HepG2 (cell line): Measurements from ENCODE around the gene CDK11B. TPM values are rescaled to one million over a fixed set of nuclear protein-coding genes. Genes with fewer than 3 reads are reported as not detected.
"Not testable (repeated sequence)": the region's sequence is repeated elsewhere in the genome, so short reads cannot be mapped to it uniquely, and the experiment has no call there.

Experiments
- ATAC-seq: fragments of 200-7000 bp; cut with Tn5 transposase; 3 replicates; pipeline ENCODE4 v1.9.1; 2020; ENCODE audit warnings: mild to moderate bottlenecking, moderate library complexity
- BruUV-seq: library from RNA; stranded (reverse); fragments of 400-500 nt; replicated peaks from 2 replicates; lab custom pipeline; 2021; lab: Mats Ljungman, UMichigan
- CTCF ChIA-PET: fragments of 300-600 bp; formaldehyde crosslinking; extraction: SDS; loops from one replicate; lab custom pipeline; 2021; ENCODE audit warnings: low total read pairs, inconsistent platforms, low intra/inter-chr PET ratio; lab: Yijun Ruan, JAX
- POLR2A ChIA-PET: fragments of 350-600 bp; sonication (Branson Sonifier 250); formaldehyde crosslinking; loops from one replicate; lab custom pipeline; 2020; ENCODE audit warnings: antibody characterized with exemption, inconsistent platforms; lab: Yijun Ruan, JAX
- DNase-seq: peaks from one replicate; pipeline ENCODE4 v3.0.0-alpha.2; 2015; ENCODE audit warnings: low spot score
- FAIRE-seq: peaks from 3 replicates; lab custom pipeline; 2011; peaks lifted over from hg19 to GRCh38; lab: Jason Lieb, UNC
- H2AFZ ChIP-seq: one replicate; pipeline ENCODE4 v1.6.1; 2011; ENCODE audit warnings: low read length, inconsistent platforms
- H3K27ac ChIP-seq: fragments of 300-600 bp; 3 replicates; pipeline ENCODE4 v1.8.0; 2011; ENCODE audit warnings: mixed run types, mild to moderate bottlenecking, mixed read lengths, low read length, inconsistent platforms; ENCODE audit not compliant: insufficient read depth; ENCODE audit errors: extremely low read length
- H3K27me3 ChIP-seq, 2 experiments: fragments of 200-600 bp in 1 of 2; 2 replicates in 1 of 2; 3 replicates in 1 of 2; pipeline versions ENCODE4 v1.6.0 to v1.8.0; 2011; ENCODE audit warnings: low read length in 2 of 2, mild to moderate bottlenecking in 2 of 2, moderate library complexity in 2 of 2, inconsistent platforms in 1 of 2; ENCODE audit not compliant: insufficient read depth in 2 of 2, control insufficient read depth in 1 of 2
- H3K36me3 ChIP-seq, 2 experiments: fragments of 200-600 bp in 1 of 2; replicated peaks in 1 of 2; 2 replicates in 1 of 2; 3 replicates in 1 of 2; pipeline versions ENCODE4 v1.5.1 to v1.8.0; 2011; ENCODE audit warnings: low read length in 2 of 2, inconsistent platforms in 1 of 2; ENCODE audit not compliant: insufficient read depth in 2 of 2, control insufficient read depth in 1 of 2
- H3K4me1 ChIP-seq: 2 replicates; pipeline ENCODE4 v1.5.1; 2012; ENCODE audit warnings: low read length, inconsistent platforms; ENCODE audit not compliant: insufficient read depth
- H3K4me2 ChIP-seq: 2 replicates; pipeline ENCODE4 v1.6.0; 2011; ENCODE audit warnings: low read depth, low read length, inconsistent platforms
- H3K4me3 ChIP-seq, 3 experiments: fragments of 200-600 bp in 1 of 3; sonication (generic), shearing (Covaris generic) in 1 of 3; replicated peaks in 1 of 3; 2 replicates each; pipeline ENCODE4 v1.5.1; 2011 to 2016; ENCODE audit warnings: low read length in 3 of 3, inconsistent platforms in 2 of 3, low read depth in 2 of 3, mild to moderate bottlenecking in 2 of 3, control low read depth in 1 of 3, mixed read lengths in 1 of 3; ENCODE audit not compliant: insufficient read depth in 1 of 3
- H3K79me2 ChIP-seq: one replicate; pipeline ENCODE4 v1.6.1; 2011; ENCODE audit warnings: low read length, inconsistent platforms; ENCODE audit not compliant: insufficient read depth
- H3K9ac ChIP-seq: 2 replicates; pipeline ENCODE4 v1.6.0; 2011; ENCODE audit warnings: mild to moderate bottlenecking, low read depth, low read length, inconsistent platforms; ENCODE audit not compliant: insufficient read depth
- H3K9me3 ChIP-seq: 2 replicates; pipeline ENCODE4 v1.5.1; 2012; ENCODE audit warnings: mild to moderate bottlenecking, low read length
- H4K20me1 ChIP-seq: 2 replicates; pipeline ENCODE4 v1.6.0; 2011; ENCODE audit warnings: inconsistent platforms, mild to moderate bottlenecking, low read length, moderate library complexity; ENCODE audit not compliant: insufficient read depth
- whole genome bisulfite sequencing: methylation state at CpG from one replicate; pipeline ENCODE4 v1.1.6; 2017; ENCODE audit warnings: low lambda C conversion rate; 5-methylcytosine and 5-hydroxymethylcytosine counted together
- in situ Hi-C: cut with HindIII; loops from 2 replicates; pipeline ENCODE4 v1.10.0; 2017; ENCODE audit warnings: low pct_unique_long_range_greater_than_20kb; ENCODE audit not compliant: extremely low pct_ligation_motif_present
- intact Hi-C: fragments of 100-400 bp; cut with micrococcal nuclease; formaldehyde crosslinking; loops from one replicate; pipeline ENCODE4 v1.10.0; 2022; ENCODE audit not compliant: unreplicated experiment
- polyA plus RNA-seq, 8 experiments: library from polyadenylated mRNA; depleted of rRNA in 3 of 8; stranded (reverse) in 7 of 8; unstranded in 1 of 8; fragments of >200 nt; fragmentation: Illumina TruSeq in 4 of 8; extraction: Trizol in 4 of 8; gene quantifications; 2 replicates each; pipeline versions ENCODE4 v1.2.1 to v1.2.3, GENCODE V29; 2011 to 2016; ENCODE audit warnings: low read depth in 4 of 8, missing spikeins in 1 of 8, mixed read lengths in 1 of 8; ENCODE audit not compliant: insufficient read depth in 1 of 8
- total RNA-seq, 5 experiments: library from RNA; depleted of rRNA; stranded (reverse); fragments of >200 nt; fragmentation: Illumina TruSeq; extraction: Trizol; gene quantifications; 2 replicates each; pipeline ENCODE4 v1.2.3, GENCODE V29; 2016; ENCODE audit warnings: low read depth in 1 of 5
- TF ChIP-seq, protein P1 (sequence below): sonication (generic); formaldehyde crosslinking; IDR thresholded peaks from 2 replicates; pipeline ENCODE4 v1.9.0; 2021; ENCODE audit warnings: mild to moderate bottlenecking, missing genetic modification reagents

CDK11B gene
- total and polyA plus RNA-seq, 2 of the 13 experiments (the other 11 are each of a cell fraction or from before 2014, with no cell fraction given) = 3.6 to 15.1 TPM

DNA sequence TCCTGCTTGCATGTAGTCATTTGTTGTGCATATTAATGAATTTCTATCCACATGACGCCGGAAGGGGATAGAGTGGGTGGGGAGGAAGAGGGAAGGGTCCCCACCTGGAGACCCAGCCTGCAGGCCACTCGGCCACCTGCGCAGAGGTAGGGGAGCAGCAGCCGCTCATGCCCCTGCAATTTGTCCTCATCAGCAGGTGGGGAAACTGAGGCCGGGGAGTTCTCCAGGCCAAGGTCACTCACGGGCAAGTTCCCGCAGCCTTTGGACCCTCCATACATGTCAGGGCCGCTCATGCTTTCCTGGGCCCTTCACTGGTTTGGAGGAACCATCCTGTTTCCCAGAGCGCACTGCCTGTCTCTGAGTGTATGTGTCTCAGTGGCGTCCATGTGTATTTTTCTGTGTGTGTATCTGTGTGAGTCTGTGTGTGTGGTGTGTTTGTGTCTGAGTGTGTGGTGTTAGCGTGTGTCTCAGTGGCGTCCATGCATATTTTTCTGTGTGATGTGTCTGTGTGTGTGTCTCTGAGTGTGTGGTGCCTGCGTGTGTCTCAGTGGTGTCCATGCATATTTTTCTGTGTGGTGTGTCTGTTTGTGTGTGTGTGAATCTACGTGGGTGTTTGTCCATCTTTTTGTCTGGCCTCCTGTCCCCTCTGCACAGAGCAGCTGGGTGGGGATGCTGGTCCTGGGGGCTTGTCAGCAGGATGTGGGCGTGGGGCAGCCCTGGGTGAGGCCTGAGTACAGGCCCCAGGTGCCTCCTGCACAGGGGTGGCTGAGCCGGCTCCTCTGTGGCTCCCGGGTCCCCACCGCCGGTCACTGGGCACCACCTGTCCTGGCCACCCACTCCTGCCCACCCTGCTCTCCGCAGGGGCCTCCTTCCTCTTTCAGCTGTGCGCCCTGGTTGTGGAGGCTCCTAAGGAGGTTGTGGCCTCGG lies 37.9 kb upstream of the CDK11B start:
- H3K9ac ChIP-seq = 0 out of 2 replicates have a peak overlapping the region, but pooled peaks have one; percentile 11
- CTCF ChIA-PET, H3K27ac ChIP-seq: not testable (repeated sequence)

More for the DNA sequence above, 37.9 kb upstream of the CDK11B start:
- BruUV-seq, intact Hi-C loops, H3K9me3 ChIP-seq, H3K4me3 ChIP-seq, H3K4me1 ChIP-seq, H3K79me2 ChIP-seq, H4K20me1 ChIP-seq, H3K27me3 ChIP-seq, in situ Hi-C loops, H3K36me3 ChIP-seq, POLR2A ChIA-PET, DNase-seq, H2AFZ ChIP-seq: not testable (repeated sequence)
- 41% methylated on average over 10 of the region's 23 CpGs for WGBS
- FAIRE-seq (peak; percentile 80), ATAC-seq (peak; percentile 4)
- H3K4me2 ChIP-seq = peak overlapping the region; percentile 51; the same call in 1 of the 2 replicates
- TF ChIP-seq, protein P1, sequence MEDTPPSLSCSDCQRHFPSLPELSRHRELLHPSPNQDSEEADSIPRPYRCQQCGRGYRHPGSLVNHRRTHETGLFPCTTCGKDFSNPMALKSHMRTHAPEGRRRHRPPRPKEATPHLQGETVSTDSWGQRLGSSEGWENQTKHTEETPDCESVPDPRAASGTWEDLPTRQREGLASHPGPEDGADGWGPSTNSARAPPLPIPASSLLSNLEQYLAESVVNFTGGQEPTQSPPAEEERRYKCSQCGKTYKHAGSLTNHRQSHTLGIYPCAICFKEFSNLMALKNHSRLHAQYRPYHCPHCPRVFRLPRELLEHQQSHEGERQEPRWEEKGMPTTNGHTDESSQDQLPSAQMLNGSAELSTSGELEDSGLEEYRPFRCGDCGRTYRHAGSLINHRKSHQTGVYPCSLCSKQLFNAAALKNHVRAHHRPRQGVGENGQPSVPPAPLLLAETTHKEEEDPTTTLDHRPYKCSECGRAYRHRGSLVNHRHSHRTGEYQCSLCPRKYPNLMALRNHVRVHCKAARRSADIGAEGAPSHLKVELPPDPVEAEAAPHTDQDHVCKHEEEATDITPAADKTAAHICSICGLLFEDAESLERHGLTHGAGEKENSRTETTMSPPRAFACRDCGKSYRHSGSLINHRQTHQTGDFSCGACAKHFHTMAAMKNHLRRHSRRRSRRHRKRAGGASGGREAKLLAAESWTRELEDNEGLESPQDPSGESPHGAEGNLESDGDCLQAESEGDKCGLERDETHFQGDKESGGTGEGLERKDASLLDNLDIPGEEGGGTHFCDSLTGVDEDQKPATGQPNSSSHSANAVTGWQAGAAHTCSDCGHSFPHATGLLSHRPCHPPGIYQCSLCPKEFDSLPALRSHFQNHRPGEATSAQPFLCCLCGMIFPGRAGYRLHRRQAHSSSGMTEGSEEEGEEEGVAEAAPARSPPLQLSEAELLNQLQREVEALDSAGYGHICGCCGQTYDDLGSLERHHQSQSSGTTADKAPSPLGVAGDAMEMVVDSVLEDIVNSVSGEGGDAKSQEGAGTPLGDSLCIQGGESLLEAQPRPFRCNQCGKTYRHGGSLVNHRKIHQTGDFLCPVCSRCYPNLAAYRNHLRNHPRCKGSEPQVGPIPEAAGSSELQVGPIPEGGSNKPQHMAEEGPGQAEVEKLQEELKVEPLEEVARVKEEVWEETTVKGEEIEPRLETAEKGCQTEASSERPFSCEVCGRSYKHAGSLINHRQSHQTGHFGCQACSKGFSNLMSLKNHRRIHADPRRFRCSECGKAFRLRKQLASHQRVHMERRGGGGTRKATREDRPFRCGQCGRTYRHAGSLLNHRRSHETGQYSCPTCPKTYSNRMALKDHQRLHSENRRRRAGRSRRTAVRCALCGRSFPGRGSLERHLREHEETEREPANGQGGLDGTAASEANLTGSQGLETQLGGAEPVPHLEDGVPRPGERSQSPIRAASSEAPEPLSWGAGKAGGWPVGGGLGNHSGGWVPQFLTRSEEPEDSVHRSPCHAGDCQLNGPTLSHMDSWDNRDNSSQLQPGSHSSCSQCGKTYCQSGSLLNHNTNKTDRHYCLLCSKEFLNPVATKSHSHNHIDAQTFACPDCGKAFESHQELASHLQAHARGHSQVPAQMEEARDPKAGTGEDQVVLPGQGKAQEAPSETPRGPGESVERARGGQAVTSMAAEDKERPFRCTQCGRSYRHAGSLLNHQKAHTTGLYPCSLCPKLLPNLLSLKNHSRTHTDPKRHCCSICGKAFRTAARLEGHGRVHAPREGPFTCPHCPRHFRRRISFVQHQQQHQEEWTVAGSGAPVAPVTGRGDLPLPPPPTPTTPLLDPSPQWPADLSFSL (CRISPR knock-in tag) = 0 out of 2 replicates have a peak, but pooled peaks have one; percentile 38
